Stimulated activated CD8-positive, alpha-beta memory T cell treated with anti-CD3 and anti-CD28 coated beads, Interleukin-15, amount 100 ng/mL, for 48 hours (primary cell): ENCODE results near the gene BCAR3.
"Not testable (repeated sequence)": the region's sequence is repeated elsewhere in the genome, so short reads cannot be mapped to it uniquely, and the experiment has no call there.

ENCODE experiments used
- DNase-seq, 2 donors: peaks; one replicate each; pipeline ENCODE4 v3.0.0-alpha.2; 2020; ENCODE audit warnings: low read depth in 2 of 2

Gene BCAR3

GRCh38 chr1:93577536-93578432 lies 103.9 kb downstream of the BCAR3 start:
- no peak for DNase-seq

- no peak for DNase-seq
Measured at GRCh38 chr1:93576746-93577145, 104.9 kb downstream of the BCAR3 start.

GRCh38 chr1:93576346-93576745 lies 105.3 kb downstream of the BCAR3 start:
- no peak for DNase-seq

GRCh38 chr1:93575621-93576284 lies 105.9 kb downstream of the BCAR3 start:
- DNase-seq: no peak

- DNase-seq: no peak
Measured at GRCh38 chr1:93574991-93575390, 106.6 kb downstream of the BCAR3 start.

GRCh38 chr1:93574511-93574910 lies 107.1 kb downstream of the BCAR3 start:
- DNase-seq: no peak

GRCh38 chr1:93573940-93574469 lies 107.6 kb downstream of the BCAR3 start:
- DNase-seq: no peak

- no peak for DNase-seq
Measured at GRCh38 chr1:93571623-93572310, 109.9 kb downstream of the BCAR3 start.

- no peak for DNase-seq
Measured at GRCh38 chr1:93569489-93569888, 112.1 kb downstream of the BCAR3 start.

- no peak for DNase-seq
Measured at GRCh38 chr1:93567255-93567918, 114.2 kb downstream of the BCAR3 start.

GRCh38 chr1:93566227-93566626 lies 115.4 kb downstream of the BCAR3 start:
- DNase-seq: no peak

GRCh38 chr1:93565496-93566206 lies 116.0 kb downstream of the BCAR3 start:
- no peak for DNase-seq

GRCh38 chr1:93559695-93560094 lies 121.9 kb downstream of the BCAR3 start:
- no peak for DNase-seq

- DNase-seq: no peak
Measured at GRCh38 chr1:93559045-93559444, 122.6 kb downstream of the BCAR3 start.

- no peak for DNase-seq
Measured at GRCh38 chr1:93556291-93556690, 125.3 kb downstream of the BCAR3 start.

GRCh38 chr1:93554883-93555872 lies 126.5 kb downstream of the BCAR3 start:
- no peak for DNase-seq

- DNase-seq: not testable (repeated sequence)
Measured at GRCh38 chr1:93553886-93554490, 127.6 kb downstream of the BCAR3 start.

GRCh38 chr1:93552741-93553455 lies 128.7 kb downstream of the BCAR3 start:
- no peak for DNase-seq

- no peak for DNase-seq
Measured at GRCh38 chr1:93549811-93550210, 131.8 kb downstream of the BCAR3 start.
